HG03064 (cell line): Measurements from ENCODE around the gene HDHD2.

ENCODE experiments used
- ATAC-seq: cut with Tn5 transposase; IDR thresholded peaks from one replicate; pipeline ENCODE4 v1.9.1; 2021; ENCODE audit warnings: low read depth; ENCODE audit not compliant: unreplicated experiment

The HDHD2 gene

GRCh38 chr18:47149457-47150028 is 757 bp downstream of the HDHD2 start:
- ATAC-seq, result no peak

DNA sequence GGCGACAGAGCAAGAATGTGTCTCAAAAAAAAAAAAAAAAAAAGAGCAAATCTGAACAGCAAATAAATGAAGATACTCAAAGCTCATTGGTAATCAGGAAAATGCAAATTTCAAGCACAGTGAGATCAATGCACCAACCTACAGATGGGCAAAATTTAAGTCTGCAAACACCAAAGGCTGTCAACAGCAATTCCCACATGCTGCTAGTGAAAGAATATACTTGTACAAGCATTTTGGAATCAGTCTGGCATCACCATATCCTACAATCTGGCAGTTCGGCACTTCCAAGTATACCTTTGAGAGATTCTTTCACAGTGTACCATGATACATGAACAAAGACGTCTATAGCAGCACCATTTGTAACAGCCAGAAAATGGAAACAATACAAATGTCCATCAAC is 4.1 kb downstream of the HDHD2 start:
- ATAC-seq, result no peak

DNA sequence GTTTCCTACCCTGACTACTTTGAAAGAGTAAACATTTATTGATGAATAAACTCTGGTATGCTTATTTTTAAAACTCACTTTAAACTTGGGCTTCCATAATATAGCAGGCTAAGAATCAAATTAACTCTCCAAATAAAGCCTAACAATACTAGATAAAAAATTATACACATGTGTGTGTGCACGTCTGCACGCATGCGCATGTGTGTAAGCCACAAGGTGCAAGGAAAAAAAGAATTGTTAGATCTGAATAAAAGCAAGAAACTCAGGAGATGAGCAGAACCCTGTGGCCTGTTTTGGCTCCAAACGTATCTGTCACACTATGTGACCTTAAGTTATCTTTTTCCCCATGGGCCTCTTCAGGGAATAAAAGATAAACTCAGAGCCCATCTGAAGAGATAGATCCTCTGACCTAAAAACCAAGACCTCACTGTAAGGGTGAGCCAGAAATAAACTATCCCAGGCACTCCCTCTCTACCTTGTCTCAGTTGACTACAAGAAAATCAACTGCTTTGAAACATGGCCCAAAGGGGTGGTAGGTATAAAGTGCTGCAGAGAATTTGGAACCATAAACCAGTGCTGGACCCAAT is 6.3 kb downstream of the HDHD2 start:
- ATAC-seq, result no peak

GRCh38 chr18:47143153-47143552 is 7.1 kb downstream of the HDHD2 start:
- no peak for ATAC-seq

DNA sequence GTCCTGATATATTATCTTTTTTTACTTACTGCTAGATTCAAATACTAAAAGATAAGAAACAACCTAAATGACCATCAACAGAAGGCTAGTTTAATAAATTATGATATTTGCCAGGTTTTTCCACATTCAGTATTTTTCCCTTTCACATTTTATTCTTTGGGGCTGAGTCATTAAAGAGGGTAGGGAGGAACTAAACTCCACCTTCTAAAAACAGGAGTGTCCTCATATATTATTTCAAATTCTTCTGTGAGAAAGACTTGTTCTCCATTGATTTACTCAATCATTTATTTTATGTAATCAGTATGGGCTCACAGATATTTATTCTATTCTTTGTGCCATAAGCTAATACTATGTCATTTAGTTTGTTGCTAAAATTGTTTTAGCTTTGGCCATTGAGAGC is 9.0 kb downstream of the HDHD2 start:
- ATAC-seq, result no peak

- no peak for ATAC-seq
Measured at GRCh38 chr18:47121146-47121545, 29.2 kb downstream of the HDHD2 start.

- peak; percentile 97 for ATAC-seq
Measured at GRCh38 chr18:47120428-47120827, 29.9 kb downstream of the HDHD2 start.

GRCh38 chr18:47118981-47119380 is 31.3 kb downstream of the HDHD2 start:
- no peak for ATAC-seq

GRCh38 chr18:47115205-47115604 is 35.1 kb downstream of the HDHD2 start:
- no peak for ATAC-seq

- ATAC-seq, result no peak
Measured at GRCh38 chr18:47113796-47114540, 36.3 kb downstream of the HDHD2 start.

DNA sequence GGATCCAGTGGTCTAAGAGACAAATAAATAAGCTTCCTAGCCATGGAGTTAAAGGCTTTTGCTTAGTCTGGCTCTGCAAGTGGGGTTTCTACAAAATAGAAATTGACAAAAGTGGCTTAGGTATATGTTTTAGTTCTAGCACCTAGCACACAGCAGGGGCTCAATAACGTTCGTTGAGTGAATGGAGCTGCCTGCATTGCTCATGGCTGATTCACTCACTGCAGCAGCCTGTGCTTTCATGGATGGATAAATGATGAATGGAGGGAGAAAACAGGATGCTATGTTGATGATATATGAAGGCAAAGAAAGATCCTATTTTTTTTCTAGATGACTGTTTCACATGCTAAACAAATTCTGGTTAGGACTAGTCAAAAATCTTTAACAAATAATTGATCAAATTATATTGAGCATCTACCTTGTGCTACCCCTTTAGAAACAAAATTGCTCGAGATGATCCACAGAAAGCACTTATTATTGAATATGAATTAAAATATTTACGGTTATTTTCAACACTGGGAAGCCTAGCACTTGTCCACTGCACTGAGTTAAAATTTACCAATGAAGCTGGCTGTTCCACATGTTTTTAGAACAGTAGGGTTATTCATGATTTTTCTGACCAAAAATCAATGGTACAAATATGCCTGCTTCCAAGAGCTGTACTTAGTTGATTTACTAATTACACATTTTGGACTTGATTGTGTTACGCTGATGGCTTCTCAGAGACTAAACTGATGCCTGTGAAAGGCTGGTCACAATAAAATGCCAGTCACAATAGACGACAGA is 39.6 kb downstream of the HDHD2 start:
- no peak for ATAC-seq

GRCh38 chr18:47109720-47110119 is 40.6 kb downstream of the HDHD2 start:
- ATAC-seq, result no peak

GRCh38 chr18:47108998-47109405 is 41.3 kb downstream of the HDHD2 start:
- no peak for ATAC-seq

DNA sequence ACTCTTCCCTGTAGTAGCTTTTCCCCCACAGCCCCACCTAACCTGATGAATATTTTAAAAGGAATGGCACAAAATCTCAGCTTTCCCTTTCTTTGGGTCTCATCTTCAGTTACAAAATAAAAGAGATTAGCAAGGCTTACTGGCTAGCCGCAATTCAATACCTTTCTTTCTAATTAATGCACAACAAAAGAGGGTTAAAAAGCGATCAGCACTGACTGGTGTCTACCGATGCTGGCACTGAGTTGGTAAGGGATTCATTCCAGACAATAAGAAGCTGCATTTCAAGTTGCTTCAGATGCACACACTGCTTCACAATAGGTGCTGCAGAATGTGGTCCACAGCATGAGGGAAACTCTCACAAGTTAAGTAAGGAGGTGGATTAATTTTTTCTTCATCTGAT is 41.9 kb downstream of the HDHD2 start:
- no peak for ATAC-seq

GRCh38 chr18:47100212-47100831 is 50.0 kb downstream of the HDHD2 start:
- no peak for ATAC-seq

DNA sequence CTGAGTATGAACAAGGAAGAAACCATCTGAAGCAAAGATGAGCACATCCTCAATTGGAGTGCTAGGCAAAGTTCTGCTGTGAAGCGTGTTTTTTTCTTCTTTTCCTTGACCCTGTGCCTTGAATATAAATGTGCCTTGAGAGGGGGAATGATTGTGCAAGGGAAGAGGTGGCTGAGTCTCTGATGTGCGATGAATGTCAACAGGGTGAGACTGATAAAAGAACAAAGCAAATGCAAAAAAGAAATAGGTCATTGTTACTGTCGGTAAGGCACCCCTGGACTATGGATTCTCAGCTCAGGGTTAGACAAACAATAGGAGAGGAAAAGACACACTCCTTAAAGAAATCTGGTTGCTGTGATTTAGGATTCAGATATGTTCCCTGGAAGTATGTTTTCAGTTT is 54.5 kb downstream of the HDHD2 start:
- ATAC-seq, result no peak

DNA sequence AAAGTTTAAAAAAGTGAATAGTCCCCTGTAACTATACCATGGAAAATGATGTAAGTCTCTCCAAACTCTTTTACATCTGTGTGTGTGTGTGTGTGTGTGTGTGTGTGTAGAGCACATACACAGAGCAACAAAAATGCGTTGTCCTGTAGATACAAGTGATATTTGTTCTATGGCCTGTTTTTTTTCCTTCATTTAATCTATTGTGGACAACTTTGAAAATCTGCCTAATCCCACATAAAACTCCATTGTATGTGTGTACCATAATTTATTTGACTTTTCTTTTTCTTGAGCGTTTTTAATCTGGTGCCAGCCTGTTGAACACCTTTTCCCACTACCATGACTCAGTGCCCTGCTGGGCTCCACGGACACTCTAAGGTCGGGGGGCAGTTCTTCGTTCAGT is 62.6 kb downstream of the HDHD2 start:
- ATAC-seq, result no peak

DNA sequence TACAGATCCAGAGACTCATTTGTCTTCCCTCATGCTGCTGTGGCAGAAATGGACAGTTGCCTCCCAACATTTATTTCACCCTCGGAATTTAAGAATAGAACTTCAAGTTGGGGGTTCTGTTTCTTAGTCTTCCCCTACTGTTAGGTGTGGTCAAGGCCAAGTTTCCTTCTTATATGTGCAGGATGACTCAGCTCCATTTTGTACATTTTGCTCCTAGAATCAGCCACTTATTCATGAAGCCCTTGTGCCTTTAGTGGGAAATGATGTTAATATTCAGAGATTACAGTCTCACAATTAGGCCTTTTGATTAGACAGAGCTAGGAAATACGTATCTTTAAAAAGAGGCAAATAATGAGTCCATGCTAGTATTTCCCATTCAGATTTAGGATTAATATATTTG is 68.7 kb downstream of the HDHD2 start:
- ATAC-seq, result no peak

- ATAC-seq, result no peak
Measured at GRCh38 chr18:47080872-47081271, 69.4 kb downstream of the HDHD2 start.

GRCh38 chr18:47077111-47077510 is 73.2 kb downstream of the HDHD2 start:
- ATAC-seq, result no peak
